Measurements from ENCODE around the gene FBXL19.
"Not testable (repeated sequence)": the region's sequence is repeated elsewhere in the genome, so short reads cannot be mapped to it uniquely, and the experiment has no call there.

FBXL19 gene

GRCh38 chr16:30922420-30922959, 882 bp upstream of the FBXL19 start:
- peak; percentile 100 for DNase-seq

- DNase-seq = peak; percentile 98
These were observed 324 bp upstream of the FBXL19 start for GRCh38 chr16:30922960-30923535.

- DNase-seq = no peak
These were observed 922 bp downstream of the FBXL19 start for GRCh38 chr16:30924076-30924912.

GRCh38 chr16:30924913-30925631, 1.7 kb downstream of the FBXL19 start:
- DNase-seq = no peak

- no peak for DNase-seq
These were observed 2.2 kb downstream of the FBXL19 start for GRCh38 chr16:30925632-30925987.

- DNase-seq = no peak
These were observed 2.8 kb downstream of the FBXL19 start for GRCh38 chr16:30925995-30926811.

GRCh38 chr16:30926937-30927788, 3.8 kb downstream of the FBXL19 start:
- no peak for DNase-seq

- DNase-seq = no peak
These were observed 4.5 kb downstream of the FBXL19 start for GRCh38 chr16:30927789-30928378.

GRCh38 chr16:30928390-30928789, 5.0 kb downstream of the FBXL19 start:
- no peak for DNase-seq

GRCh38 chr16:30929167-30929566, 5.8 kb downstream of the FBXL19 start:
- DNase-seq = no peak

- no peak for DNase-seq
These were observed 6.8 kb downstream of the FBXL19 start for GRCh38 chr16:30930160-30930571.

GRCh38 chr16:30931068-30931650, 7.8 kb downstream of the FBXL19 start:
- no peak for DNase-seq

- DNase-seq = peak; percentile 14
These were observed 11.6 kb downstream of the FBXL19 start for GRCh38 chr16:30934827-30935557.

GRCh38 chr16:30937692-30938091, 14.3 kb downstream of the FBXL19 start:
- no peak for DNase-seq

- not testable (repeated sequence) for DNase-seq
These were observed 16.2 kb downstream of the FBXL19 start for GRCh38 chr16:30939571-30939970.

GRCh38 chr16:30941600-30942425, 18.4 kb downstream of the FBXL19 start:
- peak; percentile 71 for DNase-seq

- DNase-seq = no peak
These were observed 19.0 kb downstream of the FBXL19 start for GRCh38 chr16:30942426-30942806.

- no peak for DNase-seq
These were observed 21.0 kb downstream of the FBXL19 start for GRCh38 chr16:30944352-30944751.
